Activated gamma-delta T cell treated with anti-CD3 and anti-CD28 coated beads, Interleukin-2, amount 50 U/mL, for 16 hours (primary cell): ENCODE measurements around the gene TEP1.

ENCODE experiments used
- DNase-seq: peaks from one replicate; pipeline ENCODE4 v3.0.0-alpha.2; 2020; ENCODE audit warnings: low read depth

TEP1 gene

DNA sequence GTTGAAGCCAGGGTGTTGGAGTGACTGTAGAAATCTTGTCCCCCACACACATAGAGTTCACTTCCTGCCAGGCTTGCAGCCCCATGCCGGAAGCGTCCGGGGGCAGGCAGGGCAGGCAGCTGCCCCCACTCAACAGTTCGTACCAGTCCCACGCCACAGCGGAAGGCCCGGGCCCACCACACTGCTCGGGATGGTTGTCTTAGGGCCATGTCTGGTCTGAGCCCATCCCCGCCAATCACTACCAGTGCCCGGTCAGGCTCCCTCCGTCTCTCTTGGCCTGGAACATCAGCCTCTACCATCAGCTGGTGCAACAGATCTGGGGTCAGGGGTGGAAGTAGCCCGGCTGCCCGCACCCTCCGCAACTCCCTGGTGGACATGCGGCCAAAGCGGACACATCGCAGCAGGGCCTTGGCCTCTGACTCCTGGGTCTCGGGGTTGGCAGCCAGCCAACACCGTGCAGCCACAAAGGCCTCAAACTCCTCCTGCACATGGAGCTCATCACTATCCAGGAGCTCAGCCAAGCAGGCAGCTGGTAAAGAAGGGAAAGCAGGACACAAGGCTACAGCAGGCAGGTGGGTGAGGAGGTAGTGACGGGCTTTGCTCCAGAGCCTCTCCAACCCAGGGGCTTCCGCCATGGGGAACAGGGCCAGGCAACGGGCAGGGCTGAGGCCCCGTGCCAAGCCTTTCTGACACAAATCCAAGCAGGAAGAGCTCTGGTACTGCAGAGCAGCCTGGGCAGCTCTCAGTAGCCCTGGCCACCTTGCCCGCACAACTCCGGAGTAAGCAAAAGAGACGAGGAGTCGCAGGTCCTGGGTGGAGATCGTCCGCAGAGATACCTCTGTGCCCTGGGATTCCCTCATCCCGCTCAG lies 16.7 kb upstream of the TEP1 start:
- no peak for DNase-seq

DNA sequence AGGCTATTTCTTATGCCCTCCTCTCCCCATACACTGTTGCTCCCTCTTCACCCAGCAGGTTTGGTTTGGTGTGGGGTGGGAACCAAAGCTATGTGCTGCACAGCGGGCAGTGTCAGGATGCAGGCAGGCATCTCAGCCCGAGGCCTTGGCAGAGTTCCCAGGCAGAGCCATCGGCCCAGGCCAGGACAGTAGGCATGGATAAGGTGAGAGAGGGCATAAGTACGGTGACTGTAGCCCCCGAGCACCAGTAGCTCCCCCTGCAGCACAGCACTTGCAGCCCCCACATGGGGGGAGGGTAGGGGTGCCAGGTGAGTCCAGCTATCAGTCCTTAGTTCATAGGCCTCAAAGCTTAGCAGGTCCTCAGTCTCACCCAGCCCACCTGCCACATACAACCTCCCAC lies 15.5 kb upstream of the TEP1 start:
- DNase-seq = no peak

DNA sequence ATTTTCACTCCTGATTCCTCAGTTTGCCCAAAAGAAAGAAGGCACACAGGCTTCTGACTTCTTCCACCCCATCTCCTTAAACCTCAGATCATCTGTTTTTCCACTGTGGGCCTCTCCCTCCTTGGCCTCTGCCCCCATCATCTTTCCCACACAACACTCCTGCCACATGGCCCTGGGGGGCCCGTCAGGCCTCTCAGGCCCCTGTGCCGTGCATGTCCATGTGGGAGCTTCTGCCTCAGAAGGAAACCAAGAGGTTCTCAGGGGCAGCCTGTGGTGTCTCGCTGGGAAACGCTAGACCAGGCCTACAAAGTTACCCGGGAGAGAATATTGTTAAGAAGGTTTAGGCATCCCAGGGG lies 14.7 kb upstream of the TEP1 start:
- no peak for DNase-seq

DNA sequence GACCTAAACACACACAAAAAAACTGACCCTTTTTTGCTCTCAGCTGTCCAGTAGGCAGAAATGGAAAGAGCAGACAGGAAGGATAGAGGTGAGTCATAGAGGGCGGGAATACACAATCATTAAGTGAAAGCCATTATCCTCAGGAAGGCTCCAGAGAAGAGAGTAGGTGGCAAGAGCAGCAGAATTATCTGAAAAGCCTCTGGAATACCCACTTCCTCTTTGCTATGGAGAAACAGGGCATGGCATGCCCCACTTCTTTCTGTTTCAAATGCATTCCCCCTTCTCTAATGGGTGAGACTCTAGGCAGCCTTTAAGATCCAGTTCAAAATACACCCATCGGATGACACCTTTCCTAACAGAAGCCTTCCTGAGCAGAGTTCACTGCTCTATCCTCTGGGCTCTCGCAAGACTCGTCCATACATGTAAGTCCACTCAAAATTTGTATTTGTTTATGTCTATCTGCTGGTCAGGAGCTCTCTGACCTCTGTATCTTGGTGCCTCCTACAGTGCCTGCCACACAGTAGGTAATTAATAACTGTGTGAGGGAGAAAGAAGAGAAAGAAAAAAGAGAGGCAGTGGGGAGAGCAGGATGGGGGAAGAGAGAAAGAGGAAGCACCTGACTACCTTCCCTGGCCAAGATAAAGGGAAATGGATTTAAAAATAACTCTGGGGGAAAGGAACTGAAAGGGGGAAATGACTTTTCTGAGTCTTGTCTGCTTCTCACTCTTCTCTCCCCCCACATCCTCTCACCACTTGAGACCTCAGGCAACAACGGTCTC lies 14.1 kb upstream of the TEP1 start:
- DNase-seq = no peak

DNA sequence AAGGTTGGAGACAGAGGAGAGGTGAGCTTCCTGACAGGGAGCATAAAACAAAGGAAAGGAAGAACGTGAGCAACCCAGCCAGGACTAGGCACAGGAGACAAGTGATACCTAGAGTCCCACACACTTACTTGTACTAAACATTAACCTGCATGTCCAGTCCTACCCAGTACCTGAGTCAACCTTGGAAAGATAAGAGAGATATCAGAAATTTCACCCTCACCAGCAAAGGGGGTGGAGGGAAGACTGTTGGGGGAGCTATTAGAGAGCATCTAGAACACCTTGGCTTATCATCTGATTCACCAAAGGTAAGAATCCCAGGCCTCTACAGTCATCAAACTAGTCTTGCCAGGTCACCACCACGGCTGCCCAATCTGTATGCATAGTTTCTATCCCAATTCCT lies 11.6 kb upstream of the TEP1 start:
- DNase-seq = no peak

DNA sequence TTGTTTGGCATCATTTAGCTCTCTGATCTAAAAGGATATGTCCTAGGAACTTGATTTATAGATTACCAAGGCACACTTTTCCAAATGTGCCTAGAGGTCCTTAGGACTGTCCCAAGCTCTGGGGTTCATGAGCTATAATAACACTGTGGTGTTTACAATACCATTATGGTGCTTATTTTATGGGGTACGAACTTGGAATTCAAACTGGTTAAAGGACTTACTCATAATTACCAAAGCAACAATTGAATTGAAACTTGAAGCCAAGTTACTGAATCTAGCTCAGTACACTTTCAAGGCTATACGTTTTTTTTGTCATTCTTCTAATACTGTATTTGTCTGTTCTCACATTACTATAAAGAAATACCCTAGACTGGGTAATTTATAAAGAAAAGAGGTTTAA lies 9.6 kb upstream of the TEP1 start:
- no peak for DNase-seq

DNA sequence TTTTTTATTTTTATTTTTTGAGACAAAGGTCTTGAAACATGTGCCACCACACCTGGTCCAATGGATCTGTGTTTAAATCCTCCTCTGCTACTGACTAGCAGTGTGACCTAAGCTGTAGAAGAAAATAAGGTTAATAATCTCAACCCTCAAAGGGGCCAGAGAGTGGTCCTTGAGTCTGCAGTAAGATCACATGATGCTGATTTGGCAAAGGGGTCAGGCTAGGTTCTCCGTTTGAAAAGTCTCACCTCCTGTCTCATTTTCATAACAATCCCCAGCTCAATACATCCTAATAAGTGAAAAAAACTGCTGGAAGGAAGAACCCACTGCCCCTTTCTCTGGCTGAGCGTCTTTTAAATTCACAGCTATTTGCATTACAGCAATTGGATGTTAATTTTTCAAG lies 8.0 kb upstream of the TEP1 start:
- no peak for DNase-seq

DNA sequence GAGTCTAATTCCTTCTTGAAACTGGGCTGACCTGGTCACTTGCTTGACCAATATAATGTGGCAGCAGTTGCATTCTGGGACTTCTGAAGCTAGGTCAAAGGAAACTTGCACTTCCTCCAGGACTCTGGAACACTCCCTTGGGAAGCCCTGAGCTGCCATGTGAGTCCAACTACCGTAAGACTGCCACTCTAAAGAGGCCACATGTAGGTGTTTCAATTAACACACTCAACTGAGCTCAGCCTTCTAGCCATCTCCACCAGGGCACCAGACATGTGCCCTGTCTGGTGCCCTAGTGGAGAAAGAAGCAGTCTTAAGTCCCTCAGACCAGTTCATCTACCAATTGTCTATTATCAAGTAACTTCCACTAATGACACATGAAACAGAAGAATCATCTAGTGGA lies 6.1 kb upstream of the TEP1 start:
- no peak for DNase-seq

DNA sequence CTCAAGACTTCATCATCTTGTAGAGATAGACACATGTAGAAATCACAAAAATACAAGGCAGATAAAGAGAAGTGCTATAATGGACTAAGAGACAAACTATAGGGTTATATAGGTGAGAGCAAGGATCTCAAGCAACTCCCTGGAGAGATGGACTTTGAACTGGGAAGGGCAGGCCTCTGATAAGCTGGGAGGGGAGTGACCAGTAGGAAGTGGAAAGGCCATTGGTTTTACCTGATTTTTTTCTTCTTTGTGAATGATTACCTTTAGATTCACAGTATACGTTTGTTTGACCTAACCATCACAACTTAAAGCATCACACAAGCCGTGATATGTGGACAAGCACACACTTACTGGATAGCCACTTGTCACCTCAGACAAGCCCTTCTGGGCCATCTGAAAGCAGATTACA lies 5.2 kb upstream of the TEP1 start:
- DNase-seq = no peak

DNA sequence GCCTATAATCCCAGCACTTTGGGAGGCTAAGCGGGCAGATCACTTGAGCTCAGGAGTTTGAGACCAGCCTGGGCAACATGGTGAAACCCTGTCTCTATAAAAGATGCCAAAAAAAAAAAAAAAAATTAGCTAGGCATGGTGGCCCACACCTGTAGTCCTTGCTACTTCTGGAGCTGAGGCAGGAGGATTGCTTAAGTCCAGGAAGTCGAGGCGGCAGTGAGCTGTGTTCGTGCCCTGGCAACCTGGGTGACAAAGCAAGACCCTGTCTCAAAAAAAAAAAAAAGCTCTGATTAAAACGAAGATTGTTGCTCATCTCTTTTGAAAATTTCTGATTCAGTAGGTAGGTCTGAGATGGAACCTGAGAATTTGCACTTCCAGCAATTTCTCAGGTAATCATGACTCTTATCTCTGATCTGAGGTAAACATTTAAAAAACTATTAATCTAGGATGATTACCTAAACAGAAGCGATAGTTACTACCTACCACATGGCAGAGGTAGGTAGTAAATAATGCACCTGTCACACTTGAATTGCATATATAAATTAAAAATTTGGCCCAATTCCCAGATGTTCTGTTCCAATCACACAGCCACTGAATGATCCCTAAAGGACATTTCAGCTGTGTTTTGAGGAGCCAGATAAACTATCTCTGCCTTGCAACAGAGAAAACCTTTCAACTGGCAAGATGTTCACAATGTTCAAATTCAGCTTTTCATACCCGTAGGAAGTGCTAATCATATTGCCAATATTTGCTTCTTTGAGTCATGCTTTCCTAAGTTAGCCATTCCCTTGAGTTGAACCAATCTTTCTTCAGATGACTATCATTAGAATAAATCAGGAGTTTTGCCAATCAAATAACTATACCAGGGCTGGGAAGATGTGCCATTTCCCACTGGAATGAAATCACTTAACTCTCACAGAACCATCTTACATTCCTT lies 4.2 kb upstream of the TEP1 start:
- DNase-seq = no peak

DNA sequence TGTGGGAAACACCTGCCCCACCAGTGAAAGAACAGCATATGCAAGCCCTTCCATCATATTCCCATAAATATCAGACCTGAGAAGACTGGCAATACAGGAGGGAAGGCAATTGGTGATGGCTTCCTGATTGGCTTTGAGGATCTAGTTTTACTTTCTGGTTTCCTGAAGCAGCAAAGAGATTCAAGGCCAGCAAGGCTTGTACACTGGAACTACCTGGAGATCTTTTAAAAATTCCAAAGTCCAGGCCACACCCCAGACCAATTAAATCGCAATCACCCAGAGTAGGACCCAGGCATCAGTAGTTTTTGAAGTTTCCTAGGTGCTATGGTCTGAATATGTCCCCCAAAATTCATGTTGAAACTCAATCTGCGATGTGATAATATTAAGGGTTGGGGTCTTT lies 2.9 kb upstream of the TEP1 start:
- DNase-seq = no peak

DNA sequence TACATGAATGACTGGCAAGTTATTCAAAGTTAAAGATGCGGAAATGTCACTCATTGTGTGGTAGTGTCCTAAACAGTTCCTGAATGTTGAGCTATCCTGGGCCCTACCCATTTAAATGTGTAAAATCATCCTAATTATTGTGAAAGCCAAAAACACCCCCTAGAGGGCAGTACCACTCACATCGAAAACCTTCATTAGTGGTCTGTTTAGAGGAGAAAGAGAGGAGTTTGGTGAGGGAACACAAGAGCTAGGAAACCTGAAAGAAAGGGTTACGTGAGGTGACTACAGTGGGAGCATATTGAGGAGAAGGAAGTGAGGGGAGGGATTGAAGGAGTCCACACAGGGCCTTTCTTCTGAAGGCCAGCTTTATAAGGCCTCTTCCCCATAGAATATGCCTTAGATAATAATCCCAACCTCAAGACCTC lies 2.5 kb upstream of the TEP1 start:
- DNase-seq = no peak

DNA sequence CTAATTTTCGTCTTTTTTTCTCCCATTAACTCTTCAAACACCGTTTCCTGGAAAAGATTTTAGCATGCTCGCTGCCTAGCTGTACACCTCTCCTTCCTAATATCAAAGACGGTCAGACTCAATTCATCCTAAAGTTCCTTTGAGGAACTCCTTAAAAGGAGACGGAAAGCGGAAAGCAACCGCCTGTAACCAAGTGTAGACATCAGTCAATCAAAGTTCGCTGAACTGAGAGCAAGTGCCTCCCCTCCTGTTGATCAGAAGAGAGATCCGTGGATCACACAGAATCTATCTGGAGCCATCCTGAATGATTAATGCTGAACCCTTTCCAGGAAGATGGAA lies 412 bp upstream of the TEP1 start:
- no peak for DNase-seq

DNA sequence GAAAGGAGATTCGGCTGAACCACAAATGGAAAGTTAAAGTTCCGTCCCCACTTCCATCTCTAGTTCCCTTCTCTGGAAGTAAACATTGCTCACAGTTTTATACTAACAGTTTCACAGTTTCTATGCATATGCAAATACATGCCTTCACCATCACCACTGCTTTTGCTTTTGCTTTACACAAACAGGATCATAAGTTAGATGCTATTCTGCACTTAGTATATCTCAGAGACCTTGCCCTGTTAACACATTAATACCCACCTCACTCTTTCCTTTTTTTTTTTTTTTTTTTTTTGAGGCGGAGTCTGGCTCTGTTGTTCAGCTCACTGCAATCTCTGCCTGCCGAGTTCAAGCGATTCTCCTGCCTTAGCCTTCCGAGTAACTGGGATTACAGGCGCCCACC lies 890 bp downstream of the TEP1 start:
- DNase-seq = no peak

DNA sequence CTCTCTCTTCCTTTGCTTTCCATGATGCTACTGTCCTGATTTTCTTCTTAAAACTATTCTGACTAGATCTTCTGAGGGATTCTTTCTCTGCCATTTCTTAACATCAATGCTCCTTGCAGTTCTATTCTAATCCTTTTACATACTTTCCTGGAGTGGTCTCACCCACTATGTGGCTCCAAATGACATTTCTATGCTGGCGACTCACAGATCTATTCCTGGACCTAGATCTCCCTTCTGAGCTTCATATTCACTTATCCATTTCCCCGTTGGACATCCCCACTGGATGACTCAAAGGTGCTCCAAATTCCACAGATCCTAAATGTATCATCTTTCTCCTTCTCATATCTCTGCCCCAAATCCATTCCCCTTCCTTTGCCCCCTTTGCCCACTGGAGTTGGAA lies 4.1 kb downstream of the TEP1 start:
- DNase-seq = no peak

DNA sequence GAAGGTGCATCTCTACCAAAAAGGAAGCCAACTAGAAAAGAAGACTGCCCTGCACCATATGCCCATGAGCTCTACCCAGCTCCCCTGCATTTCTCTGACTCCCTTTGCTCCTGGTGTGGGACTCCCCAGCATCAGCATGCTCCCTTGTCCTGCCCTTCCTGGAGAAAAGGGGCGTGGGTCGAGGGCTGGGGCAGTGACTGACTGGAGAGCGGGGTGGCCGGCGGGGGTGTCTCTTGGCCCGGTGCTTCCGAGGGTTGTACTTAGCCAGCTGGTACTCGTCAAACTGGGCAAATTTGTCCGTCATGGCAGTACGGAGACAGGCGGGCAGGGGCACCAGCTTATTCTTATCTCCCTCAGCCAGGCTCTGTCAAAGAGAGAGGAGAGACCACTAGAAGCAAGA lies 9.8 kb downstream of the TEP1 start:
- DNase-seq = no peak

DNA sequence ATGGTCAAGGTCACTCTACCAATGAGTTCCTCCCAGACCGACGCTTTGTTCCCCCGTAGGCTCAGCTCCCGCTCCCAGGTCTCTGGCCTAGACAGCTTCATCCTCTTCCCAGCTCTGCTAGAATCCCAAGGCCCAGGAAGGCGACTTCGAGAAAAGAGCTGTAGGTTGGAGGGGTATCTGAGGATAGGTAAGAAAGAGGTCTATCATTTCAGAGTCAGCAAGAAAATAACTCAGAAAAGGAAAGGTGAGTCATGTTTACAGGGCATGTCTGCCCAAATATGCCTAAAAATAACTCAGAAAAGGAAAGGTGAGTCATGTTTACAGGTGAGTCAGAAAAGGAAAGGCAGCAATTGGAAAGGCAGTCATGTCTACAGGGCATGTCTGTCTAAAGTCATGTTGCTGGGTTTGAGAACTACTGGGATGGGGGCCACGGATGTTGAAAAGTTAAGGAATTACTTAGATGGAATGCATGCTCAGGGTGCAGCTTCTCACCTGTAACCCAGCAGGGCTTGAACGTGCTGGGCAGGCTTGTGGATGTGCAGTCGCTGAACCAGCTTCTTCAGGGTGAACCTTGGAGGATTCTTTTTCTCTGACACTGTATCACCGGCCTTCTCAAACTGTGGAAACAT lies 12.2 kb downstream of the TEP1 start:
- DNase-seq = no peak

DNA sequence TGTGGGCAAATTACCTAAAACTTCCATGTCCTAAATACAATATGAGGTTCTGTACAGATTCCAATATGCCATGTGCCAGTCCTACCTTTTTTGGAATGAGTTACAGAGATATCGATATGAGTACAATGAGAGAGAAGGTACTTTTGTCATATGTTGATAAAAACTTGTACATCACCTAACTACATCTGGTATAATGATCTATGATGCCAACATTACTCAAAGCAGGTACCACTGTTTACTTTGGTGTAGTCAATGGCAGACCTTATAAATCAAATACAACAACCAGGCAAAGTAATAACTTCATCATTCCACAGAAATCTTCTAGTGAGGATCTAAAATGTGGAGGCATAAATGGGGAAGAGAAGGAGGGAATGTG lies 12.7 kb downstream of the TEP1 start:
- no peak for DNase-seq

DNA sequence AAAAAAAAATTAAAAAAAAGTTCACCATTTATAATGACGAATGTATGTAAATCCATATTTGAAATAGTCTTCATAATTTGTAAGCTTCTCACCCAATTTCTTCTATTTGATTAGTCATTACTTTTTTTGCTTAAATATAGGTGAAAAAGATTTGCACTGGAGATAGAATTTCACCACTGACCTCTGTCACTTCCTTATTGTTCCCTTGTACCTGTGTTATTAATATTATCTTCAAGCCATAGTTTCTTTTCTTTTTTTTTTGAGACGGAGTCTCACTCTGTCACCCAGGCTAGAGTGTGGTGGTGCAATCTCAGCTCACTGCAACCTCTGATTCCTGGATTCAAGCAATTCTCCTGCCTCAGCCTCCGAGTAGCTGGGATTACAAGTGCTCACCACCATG lies 15.8 kb downstream of the TEP1 start:
- no peak for DNase-seq

DNA sequence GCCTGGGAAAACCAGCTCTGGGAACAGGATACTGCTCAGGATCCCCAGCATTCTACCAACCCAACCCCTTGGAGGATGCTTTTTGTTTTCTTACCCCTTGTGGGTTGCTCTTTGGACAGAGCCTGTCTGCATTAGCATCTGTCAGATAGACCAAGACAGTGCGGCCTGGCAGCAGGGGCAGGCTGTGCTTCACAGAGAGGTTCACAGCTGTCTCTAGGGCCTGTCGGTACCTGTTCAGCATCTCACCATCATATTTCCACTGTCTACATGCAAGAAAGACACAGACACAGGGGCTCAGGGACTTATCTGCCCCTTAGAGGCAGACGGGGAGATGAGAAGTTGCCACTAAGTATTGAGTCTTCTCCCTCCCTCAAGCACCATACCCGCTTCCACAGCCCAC lies 21.8 kb downstream of the TEP1 start:
- no peak for DNase-seq

DNA sequence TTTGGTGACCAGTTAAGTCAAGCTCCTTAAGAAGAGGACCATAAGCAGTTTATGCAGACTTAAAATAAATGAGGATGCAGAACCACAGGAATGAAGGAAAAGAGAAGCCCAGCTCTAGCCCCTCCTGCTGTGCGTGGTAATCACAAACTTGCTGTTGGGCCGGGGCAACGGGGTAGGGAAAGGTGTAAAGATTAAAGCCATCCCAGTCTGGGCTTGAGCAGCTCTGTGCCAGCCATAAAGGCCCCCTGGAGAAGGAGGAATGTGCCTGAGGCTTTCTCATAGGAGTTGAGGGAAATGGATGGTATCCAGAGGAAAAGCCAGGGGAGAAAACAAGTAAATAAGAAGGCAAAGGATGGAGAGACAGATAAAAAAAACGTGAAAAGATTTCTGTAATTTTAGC lies 25.1 kb downstream of the TEP1 start:
- DNase-seq = no peak

DNA sequence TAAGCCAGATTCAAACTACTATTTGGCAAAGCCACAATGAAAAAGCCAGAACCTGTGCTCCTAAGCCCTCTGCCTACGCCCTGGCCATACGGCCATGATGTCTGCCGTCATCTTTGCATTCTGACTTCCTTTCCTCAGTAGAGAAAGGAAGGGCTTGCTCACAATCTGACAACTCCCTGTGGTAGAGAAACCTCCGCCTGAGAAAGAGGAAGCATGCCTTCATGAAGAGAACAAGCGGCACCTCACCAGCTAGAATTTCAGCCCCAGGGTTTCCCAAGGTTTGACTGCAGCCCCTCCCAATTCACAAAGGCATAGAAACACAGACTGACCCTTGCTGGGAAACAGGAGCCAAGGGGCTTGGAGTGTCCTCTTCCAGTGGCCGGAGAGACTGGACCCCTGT lies 25.7 kb downstream of the TEP1 start:
- DNase-seq = no peak
